CMK (cell line): ENCODE data around the gene CREB3.

Experiments used
- DNase-seq: peaks from one replicate; pipeline ENCODE4 v3.0.0-alpha.2; 2010; ENCODE audit warnings: low read depth

CREB3 gene

GRCh38 chr9:35727676-35728040 is 4.8 kb upstream of the CREB3 start:
- DNase-seq: peak; percentile 90

DNA sequence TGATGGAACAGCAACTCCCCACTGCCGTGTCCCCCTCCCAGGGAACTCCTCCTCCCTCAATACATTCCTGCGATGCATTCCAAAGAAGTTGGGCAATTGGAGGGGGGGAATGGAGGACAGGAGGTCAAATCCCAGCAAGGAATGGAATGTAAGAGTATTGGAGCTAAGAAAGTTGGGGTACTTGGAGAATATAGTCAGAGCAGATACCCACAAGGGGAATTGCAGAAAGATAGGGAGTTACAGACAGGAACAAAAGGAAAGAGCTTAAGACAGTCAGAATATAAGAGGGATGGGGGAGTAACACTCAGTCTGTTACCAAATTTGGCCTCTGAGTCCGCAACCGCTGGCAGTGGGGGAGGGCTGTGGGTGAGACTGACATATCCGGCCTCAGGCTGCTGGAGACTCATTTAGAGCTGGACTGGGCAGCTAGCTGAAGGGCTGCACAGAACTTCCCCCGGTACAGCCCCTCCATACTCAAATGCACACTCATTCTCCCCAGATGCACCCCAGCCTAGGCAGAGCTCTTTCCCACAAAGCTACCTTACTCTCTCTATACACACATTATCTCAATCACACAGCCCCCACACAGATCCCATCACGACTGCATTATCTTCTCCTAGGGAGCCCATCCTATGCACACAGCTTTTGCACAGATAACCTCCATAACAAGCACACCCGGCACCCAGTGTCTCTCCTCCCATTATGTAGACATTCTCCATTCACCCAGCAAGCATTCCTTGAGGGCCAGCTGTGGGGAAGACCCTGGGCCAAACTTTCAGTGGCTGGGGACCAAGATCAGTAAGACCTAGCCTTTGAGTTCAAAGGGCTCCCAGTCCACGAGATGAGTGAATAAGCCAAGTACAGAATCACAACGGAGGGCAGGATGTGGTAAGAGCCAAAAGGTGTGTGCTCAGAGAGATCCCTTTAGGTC is 4.2 kb upstream of the CREB3 start:
- peak; percentile 89 for DNase-seq

GRCh38 chr9:35729101-35729500 is 3.4 kb upstream of the CREB3 start:
- DNase-seq: no peak

DNA sequence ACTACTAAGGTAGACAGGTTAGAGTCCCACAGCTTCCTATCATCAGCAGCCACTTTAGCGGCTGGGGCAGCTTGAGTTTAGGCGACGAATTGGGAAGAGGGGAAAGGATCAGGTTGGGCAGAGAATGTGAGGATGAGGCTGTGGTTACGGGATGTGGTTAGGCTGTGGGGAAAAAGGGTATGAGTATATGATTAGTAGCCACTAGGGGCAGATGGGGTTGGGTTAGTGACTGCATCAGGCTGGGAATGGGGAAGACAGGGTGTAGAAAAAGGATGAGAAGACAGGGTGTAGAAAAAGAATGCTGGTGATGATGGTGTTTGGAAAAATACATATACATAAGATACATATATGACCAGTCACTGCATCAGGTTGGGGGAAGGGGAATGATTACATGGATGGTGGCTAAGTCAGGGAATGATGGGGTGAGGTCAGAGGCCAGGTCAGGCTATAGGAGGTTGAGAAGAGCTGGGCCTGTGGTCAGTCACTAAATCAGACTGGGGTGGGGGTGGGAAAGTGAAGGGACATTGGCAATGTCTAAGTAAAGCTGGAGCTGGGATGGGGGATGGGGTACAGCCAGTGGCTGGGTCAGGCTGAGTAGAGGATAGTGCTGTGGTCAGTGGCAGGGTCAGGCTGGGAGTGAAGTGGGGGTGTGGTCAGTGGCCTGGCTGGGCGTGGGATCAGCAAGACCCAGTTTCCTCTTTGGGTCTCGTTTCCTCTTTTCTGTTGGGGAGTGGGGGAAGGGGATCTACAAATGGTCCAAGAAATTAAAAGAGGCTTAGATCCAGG is 2.6 kb upstream of the CREB3 start:
- peak; percentile 90 for DNase-seq

DNA sequence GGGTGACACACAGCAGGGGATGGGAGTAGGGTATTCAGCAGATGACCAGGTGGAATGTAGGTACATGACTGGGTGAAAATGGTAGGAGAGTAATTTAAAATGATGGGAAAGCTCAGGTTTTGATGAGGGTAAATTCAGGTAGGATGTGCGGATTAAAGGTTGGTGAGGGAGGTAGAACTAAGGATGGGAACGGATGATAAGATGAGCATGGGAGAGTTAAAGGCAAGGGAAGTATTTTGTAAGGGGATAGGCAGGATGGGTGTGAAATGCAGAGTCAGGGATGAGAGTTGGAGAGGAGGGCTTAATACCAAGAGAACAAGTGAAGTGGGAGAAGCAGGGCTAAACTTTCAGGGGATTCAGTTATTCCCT is 2.0 kb upstream of the CREB3 start:
- DNase-seq: no peak

DNA sequence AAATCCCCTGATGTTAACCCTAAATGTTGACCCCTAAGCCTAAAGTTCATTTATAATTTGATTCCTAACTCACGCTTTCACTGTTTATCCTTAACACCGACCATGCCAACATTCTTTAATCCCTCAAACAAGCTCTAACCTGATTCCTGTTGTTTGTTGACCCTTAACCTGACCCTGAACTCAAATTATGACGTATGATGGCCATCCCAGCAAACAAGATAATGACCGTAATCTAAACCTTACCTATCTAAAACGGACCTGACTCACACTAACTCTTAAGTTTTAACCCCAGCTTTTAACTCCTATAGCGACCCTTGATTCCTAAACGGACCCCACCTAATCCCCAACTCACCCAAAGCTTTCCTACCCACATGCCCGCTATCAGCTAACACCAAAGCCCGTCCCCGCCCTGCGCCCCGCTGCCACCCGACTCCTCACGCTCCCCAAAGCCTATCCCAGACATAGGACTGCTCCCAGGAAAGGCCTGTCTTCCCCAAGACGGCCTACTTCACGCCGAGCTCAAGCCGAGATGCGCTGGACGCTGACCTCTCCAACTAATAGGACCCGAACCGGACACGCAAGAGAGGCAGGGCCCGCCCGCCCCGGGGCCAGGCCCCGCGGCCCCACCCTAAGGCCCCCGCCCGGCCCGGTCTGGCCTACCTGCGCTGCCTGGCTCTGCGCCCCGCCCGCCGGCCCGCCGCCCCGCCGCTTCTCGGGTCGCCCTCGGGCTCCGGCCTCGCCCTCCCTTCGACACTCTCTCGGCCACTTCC is 866 bp upstream of the CREB3 start:
- DNase-seq: no peak

DNA sequence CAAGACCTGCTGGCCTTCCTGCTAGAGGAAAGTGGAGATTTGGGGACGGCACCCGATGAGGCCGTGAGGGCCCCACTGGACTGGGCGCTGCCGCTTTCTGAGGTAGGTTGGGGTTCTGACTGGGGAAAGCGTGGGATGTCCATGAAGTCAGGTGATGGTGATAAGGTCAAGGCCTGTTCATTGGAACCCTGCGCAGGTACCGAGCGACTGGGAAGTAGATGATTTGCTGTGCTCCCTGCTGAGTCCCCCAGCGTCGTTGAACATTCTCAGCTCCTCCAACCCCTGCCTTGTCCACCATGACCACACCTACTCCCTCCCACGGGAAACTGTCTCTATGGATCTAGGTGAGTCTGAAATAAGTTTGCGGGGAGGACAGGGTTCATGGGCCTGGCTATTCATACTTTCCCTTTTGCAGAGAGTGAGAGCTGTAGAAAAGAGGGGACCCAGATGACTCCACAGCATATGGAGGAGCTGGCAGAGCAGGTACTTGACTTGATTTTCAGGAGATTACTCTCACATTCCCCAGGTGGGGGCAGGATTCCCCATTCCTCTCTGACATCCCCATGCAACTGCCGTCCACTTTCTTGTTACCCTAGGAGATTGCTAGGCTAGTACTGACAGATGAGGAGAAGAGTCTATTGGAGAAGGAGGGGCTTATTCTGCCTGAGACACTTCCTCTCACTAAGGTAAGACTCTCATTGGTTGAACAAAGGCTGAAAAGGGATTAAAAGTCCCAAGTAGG is 505 bp downstream of the CREB3 start:
- no peak for DNase-seq

DNA sequence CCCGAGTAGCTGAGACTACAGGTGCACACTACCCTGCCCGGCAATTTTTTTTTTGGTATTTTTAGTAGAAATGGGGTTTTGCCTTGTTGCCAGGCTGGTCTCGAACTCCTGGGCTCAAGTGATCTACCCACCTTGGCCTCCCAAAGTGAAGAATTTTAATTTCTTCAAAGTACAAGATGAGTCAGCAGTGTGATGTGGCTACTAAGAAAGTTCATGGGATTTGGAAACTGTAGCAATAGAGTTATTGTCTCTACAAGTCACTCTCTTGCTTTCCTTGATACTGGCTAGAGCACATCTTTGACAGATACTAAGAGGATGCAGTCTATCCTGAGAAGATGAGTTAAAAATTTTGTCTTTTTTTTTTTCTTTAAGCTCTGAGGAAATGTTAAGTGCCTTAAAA is 1.6 kb downstream of the CREB3 start:
- DNase-seq: no peak

GRCh38 chr9:35736201-35736633 is 3.8 kb downstream of the CREB3 start:
- DNase-seq: peak; percentile 52

- no peak for DNase-seq
Observed at GRCh38 chr9:35737143-35737542, 4.7 kb downstream of the CREB3 start.

DNA sequence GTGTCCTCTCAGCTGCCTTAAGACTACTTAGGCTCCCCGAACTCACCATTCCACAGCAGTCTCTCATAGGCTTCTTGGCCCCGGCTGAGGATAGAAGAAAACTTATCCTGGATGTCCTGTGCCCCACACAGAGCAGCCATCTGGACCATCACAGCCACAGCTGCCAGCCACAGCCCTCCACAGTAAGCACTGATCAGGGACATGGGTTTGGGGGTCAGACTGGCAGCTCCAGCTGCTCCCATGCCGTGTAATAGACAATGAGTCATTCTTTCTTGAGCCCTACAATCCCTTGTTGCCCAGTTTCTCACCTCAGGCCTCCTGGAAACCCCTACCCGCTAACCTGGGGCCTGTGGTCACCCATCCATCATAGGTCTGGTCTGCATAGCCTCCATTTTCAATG is 5.7 kb downstream of the CREB3 start:
- DNase-seq: no peak

DNA sequence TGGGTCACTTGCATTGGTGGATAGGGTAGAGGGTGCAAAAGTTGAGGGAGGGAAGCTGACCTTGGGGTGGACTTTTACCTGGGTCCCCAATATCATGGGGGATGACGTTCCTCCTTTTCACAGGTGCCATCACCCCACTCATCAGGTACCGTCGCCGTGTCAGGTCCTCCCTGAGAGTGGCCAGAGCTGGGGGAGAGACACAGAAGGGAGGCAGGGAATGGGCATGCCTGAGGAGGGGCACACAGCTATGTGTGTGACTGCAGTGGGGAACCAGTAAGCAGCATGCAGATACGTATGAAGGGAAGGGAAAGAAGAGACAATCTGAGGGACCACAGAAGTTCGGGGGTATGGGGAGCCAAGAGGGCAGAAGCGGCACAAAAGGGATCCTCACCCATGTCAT is 6.5 kb downstream of the CREB3 start:
- no peak for DNase-seq

DNA sequence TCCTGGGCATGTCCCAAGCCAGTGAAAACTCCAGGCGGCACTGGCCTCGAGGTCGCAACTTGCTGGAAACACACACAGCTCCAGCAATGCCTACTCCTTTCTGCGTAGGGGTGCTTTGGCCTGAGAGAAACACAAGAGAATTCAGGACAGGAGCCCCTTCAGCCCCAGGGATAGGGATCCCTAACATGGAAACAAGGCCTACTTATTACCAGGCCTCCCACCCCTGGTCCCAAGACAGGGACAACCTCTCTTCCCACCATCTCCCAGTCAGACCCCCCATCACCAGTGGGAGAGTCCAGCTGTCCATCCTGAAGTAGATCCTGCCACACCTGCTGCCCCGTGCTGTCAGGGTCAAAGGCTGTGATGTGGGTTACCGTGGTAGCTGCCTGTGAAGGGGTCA is 7.8 kb downstream of the CREB3 start:
- no peak for DNase-seq

GRCh38 chr9:35741740-35742139 is 9.3 kb downstream of the CREB3 start:
- DNase-seq: peak; percentile 60

DNA sequence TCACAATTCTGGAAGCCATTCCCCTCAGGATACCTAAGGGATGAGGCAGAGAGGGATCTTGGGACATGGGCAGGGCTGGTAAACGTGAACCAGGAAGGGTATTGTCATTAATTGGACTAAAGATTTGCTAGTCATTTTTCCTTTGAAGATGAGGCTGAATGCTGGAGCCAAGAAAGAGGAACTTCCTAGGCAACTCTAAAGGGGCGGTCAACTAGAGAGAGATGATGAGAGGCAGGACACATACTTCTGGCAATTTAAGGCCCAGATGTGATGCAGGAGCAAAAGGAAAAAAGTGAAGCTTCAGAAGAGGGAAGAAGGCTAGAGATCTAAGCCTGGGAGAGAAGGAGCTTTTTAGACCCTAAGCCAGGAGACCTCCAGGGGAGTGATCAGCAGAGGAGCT is 11.0 kb downstream of the CREB3 start:
- no peak for DNase-seq

GRCh38 chr9:35743880-35744518 is 11.5 kb downstream of the CREB3 start:
- DNase-seq: no peak

DNA sequence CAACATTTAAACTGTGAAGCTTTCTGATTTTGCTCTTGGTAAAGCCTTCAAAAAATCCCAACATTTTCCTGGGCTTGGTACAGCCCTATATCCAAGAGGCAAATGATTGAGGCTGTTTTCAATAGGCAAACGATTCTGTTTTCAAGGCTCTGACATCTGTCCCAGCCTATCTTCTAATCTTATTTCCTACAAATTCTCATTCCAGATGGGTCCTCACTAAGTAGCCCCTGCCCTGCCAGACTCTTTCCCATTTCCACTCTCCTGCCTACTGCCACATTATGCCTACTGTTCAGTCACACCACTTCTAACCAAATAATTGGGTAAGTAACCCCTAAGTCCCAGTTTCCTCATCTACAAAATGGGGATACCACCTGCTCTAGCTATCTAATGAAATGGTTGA is 13.1 kb downstream of the CREB3 start:
- no peak for DNase-seq

GRCh38 chr9:35746583-35746982 is 14.1 kb downstream of the CREB3 start:
- DNase-seq: no peak

DNA sequence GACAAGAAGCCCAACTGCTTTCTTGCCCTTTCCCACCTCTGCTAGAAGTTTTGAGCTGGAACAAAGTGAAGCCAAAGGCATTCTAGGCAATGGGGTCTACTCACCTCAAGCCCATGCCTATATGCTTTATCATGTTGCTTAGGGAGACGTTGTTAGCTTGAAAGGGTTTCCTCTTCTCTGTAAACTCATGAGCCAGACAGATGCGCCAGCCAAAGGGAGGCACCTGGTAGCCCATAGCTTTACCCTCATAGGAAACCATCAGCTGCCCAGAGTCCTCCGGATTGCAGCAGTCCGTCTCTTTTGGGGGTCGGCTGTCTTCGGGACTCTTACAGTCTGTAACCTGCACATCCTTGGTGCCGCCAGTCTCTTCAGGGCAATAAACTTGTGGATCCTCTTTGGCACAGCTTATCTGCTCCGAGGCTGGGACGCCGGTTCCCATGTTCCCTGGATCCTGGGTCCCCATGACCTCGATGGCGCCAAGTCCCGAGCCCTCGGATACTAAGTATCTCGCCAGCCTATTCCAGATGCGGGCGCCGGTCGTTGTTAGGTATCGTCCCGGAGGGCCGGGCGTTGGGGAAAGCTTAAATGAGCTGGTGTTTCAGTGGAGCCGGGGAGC is 15.9 kb downstream of the CREB3 start:
- DNase-seq: no peak

DNA sequence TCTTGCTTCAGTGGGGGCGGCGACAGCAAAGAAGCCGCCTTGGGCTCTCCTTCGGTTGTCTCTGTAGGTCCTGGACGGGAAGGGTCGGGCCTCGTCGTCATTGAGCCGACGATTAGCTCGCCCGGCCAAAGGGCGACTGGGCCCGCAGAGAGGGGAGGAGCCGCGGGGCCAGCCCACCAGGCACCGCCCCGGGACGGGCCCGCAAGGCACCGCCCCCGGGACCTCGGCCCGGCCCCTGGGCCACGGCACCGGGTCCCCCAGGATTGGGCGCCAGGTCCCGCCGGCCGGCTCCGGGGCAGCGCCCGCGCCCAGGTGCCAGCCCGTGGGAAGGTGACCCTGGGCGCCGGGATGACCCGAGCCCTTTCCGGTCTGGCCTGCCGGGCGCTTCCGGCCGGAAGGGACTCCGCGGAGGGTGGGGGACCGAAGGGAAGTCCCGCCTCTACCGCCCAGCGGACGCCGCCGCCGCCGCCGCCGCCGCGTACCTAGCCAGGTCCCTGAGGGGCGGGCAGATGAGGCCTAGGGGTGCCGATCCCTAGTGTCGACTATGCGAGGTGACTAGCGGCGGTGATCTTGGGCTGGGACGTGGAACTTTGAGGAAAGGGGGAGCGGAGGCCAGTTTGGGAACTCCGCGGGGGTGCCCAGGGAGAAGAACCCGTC is 16.5 kb downstream of the CREB3 start, which contains the start of the genes GBA2 and RGP1:
TSS of gene GBA2 (minus strand) at position 371 of the 657 bp plus-strand sequence. CDS start 524 bp downstream, outside the sequence.
TSS of gene RGP1 (plus strand) at position 430 of the 657 bp plus-strand sequence. CDS start 469 bp downstream, outside the sequence.
- peak; percentile 60 for DNase-seq
